ENCODE measurements around the gene POLDIP2. TPM values are rescaled to one million over a fixed set of nuclear protein-coding genes. Genes with fewer than 3 reads are reported as not detected.

POLDIP2 gene
- total and polyA plus RNA-seq, 2 donors (not counting 3 experiments of a cell fraction or from before 2014, with no cell fraction given), result 82.6 to 85.2 TPM

- TF ChIP-seq MYC (IDR thresholded peaks at IDR 0.05; ENCODE audit: low read depth, low read length) (no peak), JUN (IDR thresholded peaks at IDR 0.05; ENCODE audit: borderline replicate concordance, insufficient read depth, insufficient read length, low read depth) (no peak), EZH2 (IDR thresholded peaks at IDR 0.05; ENCODE audit: borderline replicate concordance, low read depth, low read length, severe bottlenecking) (no peak), FOS (IDR thresholded peaks at IDR 0.05; ENCODE audit: borderline replicate concordance, insufficient read depth, low read length) (no peak), GATA2 (IDR thresholded peaks at IDR 0.05; ENCODE audit: insufficient read depth, insufficient read length, low read depth, low read length) (no peak), POLR2A (IDR thresholded peaks at IDR 0.05; ENCODE audit: low read depth, low read length) (no peak), MAX (IDR thresholded peaks at IDR 0.05; ENCODE audit: insufficient read depth, insufficient read length) (no peak), POLR2AphosphoS5 (IDR thresholded peaks at IDR 0.05; ENCODE audit: insufficient read depth, low read depth, low read length) (no peak)
- TF ChIP-seq, protein P1, sequence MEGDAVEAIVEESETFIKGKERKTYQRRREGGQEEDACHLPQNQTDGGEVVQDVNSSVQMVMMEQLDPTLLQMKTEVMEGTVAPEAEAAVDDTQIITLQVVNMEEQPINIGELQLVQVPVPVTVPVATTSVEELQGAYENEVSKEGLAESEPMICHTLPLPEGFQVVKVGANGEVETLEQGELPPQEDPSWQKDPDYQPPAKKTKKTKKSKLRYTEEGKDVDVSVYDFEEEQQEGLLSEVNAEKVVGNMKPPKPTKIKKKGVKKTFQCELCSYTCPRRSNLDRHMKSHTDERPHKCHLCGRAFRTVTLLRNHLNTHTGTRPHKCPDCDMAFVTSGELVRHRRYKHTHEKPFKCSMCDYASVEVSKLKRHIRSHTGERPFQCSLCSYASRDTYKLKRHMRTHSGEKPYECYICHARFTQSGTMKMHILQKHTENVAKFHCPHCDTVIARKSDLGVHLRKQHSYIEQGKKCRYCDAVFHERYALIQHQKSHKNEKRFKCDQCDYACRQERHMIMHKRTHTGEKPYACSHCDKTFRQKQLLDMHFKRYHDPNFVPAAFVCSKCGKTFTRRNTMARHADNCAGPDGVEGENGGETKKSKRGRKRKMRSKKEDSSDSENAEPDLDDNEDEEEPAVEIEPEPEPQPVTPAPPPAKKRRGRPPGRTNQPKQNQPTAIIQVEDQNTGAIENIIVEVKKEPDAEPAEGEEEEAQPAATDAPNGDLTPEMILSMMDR (IDR thresholded peaks at IDR 0.05; ENCODE audit: extremely low read depth in 1 of 2, insufficient read depth in 1 of 2, low read depth in 1 of 2, low read length in 2 of 2), result no peak
- H3K4me2 ChIP-seq (ENCODE audit: insufficient read depth, low read length), result peak overlapping the region; percentile 13
- no peaks in the 10 kb centered on the region for H3K36me3 ChIP-seq (ENCODE audit: control insufficient read depth in 2 of 2, extremely low read depth in 1 of 2, insufficient read depth in 2 of 2, low read length in 2 of 2)
- BruUV-seq (replicated peaks), result no TSS peak
- no peaks in the 10 kb centered on the region for H4K20me1 ChIP-seq (replicated peaks; ENCODE audit: control insufficient read depth, extremely low read depth, insufficient read depth, low read length)
- DNase-seq (ENCODE audit: low read depth, low spot score) (no peak), FAIRE-seq (no peak)
- H3K27ac ChIP-seq (ENCODE audit: insufficient read depth, low read depth, low read length), result no peak overlapping the region
- ChIA-PET POLR2A (no interaction called here), CTCF (interaction anchor here (1.9 to 5.1 kb wide), 2 partner anchors 12 to 22 kb away, joined by 6 to 34 read pairs; no protein-coding TSS in a partner anchor)
- intact Hi-C loops (cut with micrococcal nuclease) (no loop called here), dilution Hi-C loops (cut with MboI; ENCODE audit: extremely low pct_ligation_motif_present, low sequenced_read_pairs) (no loop called here)
- peak overlapping the region; percentile 86 for H2AFZ ChIP-seq (ENCODE audit: low read depth, low read length)
- H3K4me3 ChIP-seq (replicated peaks in 1 of 3; ENCODE audit: insufficient read depth in 1 of 3, low read depth in 1 of 3, low read length in 3 of 3), result peak overlapping the region in 2 of 3 experiments; percentile 0 to 54
- no peaks in the 10 kb centered on the region for H3K9me1 ChIP-seq (replicated peaks; ENCODE audit: control insufficient read depth, extremely low read depth, insufficient read depth, low read length)
- no peaks in the 10 kb centered on the region for H3K79me2 ChIP-seq (ENCODE audit: control insufficient read depth, insufficient read depth, low read length)
- H3K27me3 ChIP-seq (ENCODE audit: control insufficient read depth in 2 of 2, insufficient read depth in 2 of 2, low read length in 2 of 2), result peaks cover 0 to 2% of the 10 kb centered on the region in 2 experiments
- H3K9me3 ChIP-seq (replicated peaks; ENCODE audit: control insufficient read depth, insufficient read depth, low read length), result no peaks in the 10 kb centered on the region
- H3K4me1 ChIP-seq (ENCODE audit: control insufficient read depth, extremely low read depth, insufficient read depth, low read length), result peaks cover 9% of the 10 kb centered on the region
- H3K9ac ChIP-seq (replicated peaks; ENCODE audit: extremely low read depth, insufficient read depth, low read length), result no peak overlapping the region
These were observed 47.7 kb upstream of the POLDIP2 start for GRCh38 chr17:28404812-28405570.

All from endothelial cell of umbilical vein (primary cell).